HepG2 (cell line): ENCODE results near the gene CELSR3. TPM values are rescaled to one million over a fixed set of nuclear protein-coding genes. Genes with fewer than 3 reads are reported as not detected.

ENCODE experiments used
- MXD1 ChIP-seq: sonication (generic); formaldehyde crosslinking; IDR thresholded peaks from 2 replicates; pipeline ENCODE4 v1.4.0; 2020; ENCODE audit warnings: mild to moderate bottlenecking, missing genetic modification reagents
- RFXAP ChIP-seq: sonication (generic); formaldehyde crosslinking; IDR thresholded peaks from 2 replicates; pipeline ENCODE4 v1.4.0; 2020; ENCODE audit warnings: missing genetic modification reagents, borderline replicate concordance
- TBX3 ChIP-seq: fragments of 450-650 bp; IDR thresholded peaks from 2 replicates; pipeline ENCODE4 v1.6.1; 2017; ENCODE audit warnings: antibody characterized with exemption, mild to moderate bottlenecking, inconsistent platforms, borderline replicate concordance
- microRNA-seq: library from miRNA; unstranded; fragments of <30 nt; microRNA quantifications from one replicate; pipeline ENCODE4, GENCODE V29; 2020
- polyA plus RNA-seq, 8 experiments: library from polyadenylated mRNA; depleted of rRNA in 3 of 8; stranded (reverse) in 7 of 8; unstranded in 1 of 8; fragments of >200 nt; fragmentation: Illumina TruSeq in 4 of 8; extraction: Trizol in 4 of 8; gene quantifications; 2 replicates each; pipeline versions ENCODE4 v1.2.1 to v1.2.3, GENCODE V29; 2011 to 2016; ENCODE audit warnings: low read depth in 4 of 8, missing spikeins in 1 of 8, mixed read lengths in 1 of 8; ENCODE audit not compliant: insufficient read depth in 1 of 8
- small RNA-seq, 3 experiments: library from RNA; depleted of rRNA; stranded (forward); fragments of <200 nt; gene quantifications; one replicate each; pipeline ENCODE3, GENCODE V24; 2012; ENCODE audit warnings: low read depth in 2 of 3, low replicate concordance in 1 of 3; ENCODE audit not compliant: insufficient read length in 3 of 3, insufficient read depth in 2 of 3
- total RNA-seq, 5 experiments: library from RNA; depleted of rRNA; stranded (reverse); fragments of >200 nt; fragmentation: Illumina TruSeq; extraction: Trizol; gene quantifications; 2 replicates each; pipeline ENCODE4 v1.2.3, GENCODE V29; 2016; ENCODE audit warnings: low read depth in 1 of 5

The CELSR3 gene
- total and polyA plus RNA-seq, 2 of the 13 experiments (the other 11 are each of a cell fraction or from before 2014, with no cell fraction given): 5.4 to 6.7 TPM

DNA sequence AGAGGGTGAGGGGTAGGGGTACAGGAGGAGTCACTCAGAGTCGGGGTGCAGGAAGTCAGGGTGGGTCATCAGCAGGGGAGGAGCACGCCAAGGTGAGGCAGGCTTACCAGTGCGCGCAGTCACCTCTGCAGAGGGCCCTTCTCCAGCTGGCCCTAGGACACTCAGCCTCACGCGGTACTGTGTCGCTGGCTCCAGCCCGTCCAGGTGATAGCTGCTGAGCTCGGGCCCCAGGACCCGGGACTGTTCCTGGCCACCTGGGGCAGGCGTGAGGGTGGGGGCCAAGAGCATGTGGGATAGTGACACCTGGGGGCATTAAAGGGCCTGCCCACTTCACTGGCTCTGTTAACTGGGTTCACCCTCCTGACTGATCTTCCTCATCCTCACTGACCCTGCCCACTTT is 75.0 kb downstream of the CELSR3 start (continued):
- TF ChIP-seq RFXAP (CRISPR knock-in tag) (no peak), MXD1 (no peak), TBX3 (no peak)

Small RNA genes within 50 kb of the gene (microRNA-seq; reads per million reads assigned to microRNA genes)
- not detected for gene MIR4793

Small RNA genes within 50 kb of the gene (small RNA-seq; reads per million reads assigned to genes)
- gene AC141002.1: 0 reads per million in 3 experiments

Other genes with a start within 250 kb of the CELSR3 start
- gene PLXNB1, start 232.8 kb downstream of the CELSR3 start, total RNA-seq (2016; rRNA removed; fragmentation: Illumina TruSeq; extraction: Trizol): 25.4 and 86.0 TPM in 2 replicates
- gene PLXNB1, start 232.8 kb downstream of the CELSR3 start, polyA plus RNA-seq (2011; rRNA removed): 143 and 179 TPM in 2 replicates
- gene CCDC51, start 222.8 kb downstream of the CELSR3 start, total RNA-seq (2016; rRNA removed; fragmentation: Illumina TruSeq; extraction: Trizol): 29.4 and 38.3 TPM in 2 replicates
- 15.5 and 18.1 TPM in 2 replicates for gene CCDC51, start 222.8 kb downstream of the CELSR3 start, polyA plus RNA-seq (2011; rRNA removed)
- gene TMA7, start 222.6 kb downstream of the CELSR3 start, total RNA-seq (2016; rRNA removed; fragmentation: Illumina TruSeq; extraction: Trizol): 486 and 510 TPM in 2 replicates
- 80.9 and 100 TPM in 2 replicates for gene TMA7, start 222.6 kb downstream of the CELSR3 start, polyA plus RNA-seq (2011; rRNA removed)
- 11.4 and 12.5 TPM in 2 replicates for gene ATRIP, start 216.1 kb downstream of the CELSR3 start, total RNA-seq (2016; rRNA removed; fragmentation: Illumina TruSeq; extraction: Trizol)
- 5.1 and 5.3 TPM in 2 replicates for gene ATRIP, start 216.1 kb downstream of the CELSR3 start, polyA plus RNA-seq (2011; rRNA removed)
- gene SHISA5, start 158.7 kb downstream of the CELSR3 start, total RNA-seq (2016; rRNA removed; fragmentation: Illumina TruSeq; extraction: Trizol): 74.3 and 91.4 TPM in 2 replicates
- 75.8 and 83.0 TPM in 2 replicates for gene SHISA5, start 158.7 kb downstream of the CELSR3 start, polyA plus RNA-seq (2011; rRNA removed)
- 6.4 and 7.1 TPM in 2 replicates for gene PFKFB4, start 106.1 kb downstream of the CELSR3 start, total RNA-seq (2016; rRNA removed; fragmentation: Illumina TruSeq; extraction: Trizol)
- 103 and 122 TPM in 2 replicates for gene PFKFB4, start 106.1 kb downstream of the CELSR3 start, polyA plus RNA-seq (2011; rRNA removed)
- gene UCN2, start 99.1 kb downstream of the CELSR3 start, total RNA-seq (2016; rRNA removed; fragmentation: Illumina TruSeq; extraction: Trizol): 0.07 and 0.13 TPM in 2 replicates
- gene UCN2, start 99.1 kb downstream of the CELSR3 start, polyA plus RNA-seq (2011; rRNA removed): 1.5 and 2.3 TPM in 2 replicates
- 0.55 and 2.7 TPM in 2 replicates for gene COL7A1, start 67.6 kb downstream of the CELSR3 start, total RNA-seq (2016; rRNA removed; fragmentation: Illumina TruSeq; extraction: Trizol)
- 11.7 and 18.1 TPM in 2 replicates for gene COL7A1, start 67.6 kb downstream of the CELSR3 start, polyA plus RNA-seq (2011; rRNA removed)
- 273 and 316 TPM in 2 replicates for gene UQCRC1, start 53.2 kb downstream of the CELSR3 start, total RNA-seq (2016; rRNA removed; fragmentation: Illumina TruSeq; extraction: Trizol)
- gene UQCRC1, start 53.2 kb downstream of the CELSR3 start, polyA plus RNA-seq (2011; rRNA removed): 680 and 772 TPM in 2 replicates
- 0.31 TPM in 1 of 2 replicates, not detected in the other for gene TMEM89, start 41.1 kb downstream of the CELSR3 start, total RNA-seq (2016; rRNA removed; fragmentation: Illumina TruSeq; extraction: Trizol)
- gene TMEM89, start 41.1 kb downstream of the CELSR3 start, polyA plus RNA-seq (2011; rRNA removed): 0.30 and 0.59 TPM in 2 replicates
- gene SLC26A6, start 27.4 kb downstream of the CELSR3 start, total RNA-seq (2016; rRNA removed; fragmentation: Illumina TruSeq; extraction: Trizol): 10.3 and 40.7 TPM in 2 replicates
- 184 and 298 TPM in 2 replicates for gene SLC26A6, start 27.4 kb downstream of the CELSR3 start, polyA plus RNA-seq (2011; rRNA removed)
- 13.5 and 14.3 TPM in 2 replicates for gene NCKIPSD, start 23.0 kb upstream of the CELSR3 start, total RNA-seq (2016; rRNA removed; fragmentation: Illumina TruSeq; extraction: Trizol)
- 35.2 and 44.2 TPM in 2 replicates for gene NCKIPSD, start 23.0 kb upstream of the CELSR3 start, polyA plus RNA-seq (2011; rRNA removed)
- gene IP6K2, start 54.3 kb upstream of the CELSR3 start, total RNA-seq (2016; rRNA removed; fragmentation: Illumina TruSeq; extraction: Trizol): 65.5 and 85.5 TPM in 2 replicates
- 112 and 115 TPM in 2 replicates for gene IP6K2, start 54.3 kb upstream of the CELSR3 start, polyA plus RNA-seq (2011; rRNA removed)
- 29.2 and 38.5 TPM in 2 replicates for gene PRKAR2A, start 185.0 kb upstream of the CELSR3 start, total RNA-seq (2016; rRNA removed; fragmentation: Illumina TruSeq; extraction: Trizol)
- 9.1 and 11.8 TPM in 2 replicates for gene PRKAR2A, start 185.0 kb upstream of the CELSR3 start, polyA plus RNA-seq (2011; rRNA removed)
- 25.4 and 26.6 TPM in 2 replicates for gene SLC25A20, start 236.0 kb upstream of the CELSR3 start, total RNA-seq (2016; rRNA removed; fragmentation: Illumina TruSeq; extraction: Trizol)
- gene SLC25A20, start 236.0 kb upstream of the CELSR3 start, polyA plus RNA-seq (2011; rRNA removed): 21.1 and 21.9 TPM in 2 replicates